ENCODE measurements around the gene TRIM54. TPM values are rescaled to one million over a fixed set of nuclear protein-coding genes. Genes with fewer than 3 reads are reported as not detected.
"Not testable (repeated sequence)": the region's sequence is repeated elsewhere in the genome, so short reads cannot be mapped to it uniquely, and the experiment has no call there.

Gene TRIM54
- polyA plus RNA-seq, 1 donor from 2014 or later = not detected

GRCh38 chr2:27264753-27265535 is 17.3 kb upstream of the TRIM54 start:
- Mint-ChIP-seq H3K27ac (peak overlapping the region in 1 of 3 donors; percentile 22), H3K36me3 (no peaks in the 10 kb centered on the region), H3K4me1 (peaks cover 8 to 23% (median 13%) of the 10 kb centered on the region in 3 donors), H3K4me3 (peak overlapping the region; percentile 64 to 93 (median 85)), H3K27me3 (peaks cover 34% of the 10 kb centered on the region), H3K9me3 (peaks cover 0 to 2% (median 0%) of the 10 kb centered on the region in 3 donors)

DNA sequence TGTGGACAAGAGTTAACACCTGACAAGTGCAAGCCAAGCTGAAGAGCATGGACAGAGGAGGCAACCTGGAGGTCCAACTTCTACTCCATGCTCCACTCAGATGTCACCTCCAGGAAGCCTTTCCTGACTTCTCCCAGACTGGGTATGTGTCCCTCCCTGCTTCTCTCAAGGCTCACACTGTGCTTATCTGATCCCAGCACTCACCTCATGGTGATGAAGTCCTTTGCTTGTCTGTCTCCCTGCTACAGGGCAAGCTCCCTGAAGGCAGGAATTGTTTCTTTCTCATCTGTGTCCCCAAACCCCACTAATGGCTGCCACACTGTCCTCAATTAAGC is 16.7 kb upstream of the TRIM54 start:
- Mint-ChIP-seq H3K36me3 (no peaks in the 10 kb centered on the region), H3K4me3 (peak overlapping the region in 2 of 4 donors; percentile 65), H3K27ac (peak overlapping the region in 1 of 3 donors; percentile 22), H3K9me3 (peaks cover 0 to 2% (median 0%) of the 10 kb centered on the region in 3 donors), H3K4me1 (peaks cover 8 to 23% (median 13%) of the 10 kb centered on the region in 3 donors), H3K27me3 (peaks cover 33% of the 10 kb centered on the region)

DNA sequence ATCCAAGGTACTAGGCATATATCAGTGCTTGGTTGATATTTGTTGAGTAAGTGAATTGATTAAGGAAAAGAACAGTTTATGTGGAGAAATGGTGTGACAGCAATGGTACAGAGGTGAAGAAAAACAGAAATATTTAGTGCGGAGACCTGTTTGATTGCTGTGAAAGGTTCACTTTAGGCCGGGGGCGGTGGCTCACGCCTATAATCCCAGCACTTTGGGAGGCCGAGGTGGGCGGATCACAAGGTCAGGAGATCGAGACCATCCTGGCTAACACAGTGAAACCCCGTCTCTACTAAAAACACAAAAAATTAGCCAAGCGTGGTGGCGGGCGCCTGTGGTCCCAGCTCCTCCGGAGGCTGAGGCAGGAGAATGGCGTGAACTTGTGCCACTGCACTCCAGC is 13.9 kb upstream of the TRIM54 start:
- H3K4me1 Mint-ChIP-seq = peaks cover 6 to 14% (median 7%) of the 10 kb centered on the region in 3 donors
- H3K36me3 Mint-ChIP-seq, H3K27ac Mint-ChIP-seq, H3K4me3 Mint-ChIP-seq, H3K9me3 Mint-ChIP-seq: not testable (repeated sequence)
- H3K27me3 Mint-ChIP-seq = peaks cover 21% of the 10 kb centered on the region

GRCh38 chr2:27270131-27270530 is 12.1 kb upstream of the TRIM54 start:
- Mint-ChIP-seq H3K27ac (no peak overlapping the region), H3K9me3 (no peaks in the 10 kb centered on the region), H3K36me3 (no peaks in the 10 kb centered on the region), H3K4me1 (peaks cover 0 to 4% (median 3%) of the 10 kb centered on the region in 3 donors), H3K4me3 (no peak overlapping the region), H3K27me3 (peaks cover 8% of the 10 kb centered on the region)

- Mint-ChIP-seq H3K27ac (no peak overlapping the region), H3K36me3 (no peaks in the 10 kb centered on the region), H3K27me3 (peaks cover 8% of the 10 kb centered on the region), H3K9me3 (no peaks in the 10 kb centered on the region), H3K4me3 (no peak overlapping the region), H3K4me1 (no peaks in the 10 kb centered on the region)
Observed at GRCh38 chr2:27270670-27271069, 11.6 kb upstream of the TRIM54 start.

- Mint-ChIP-seq H3K9me3 (no peaks in the 10 kb centered on the region), H3K36me3 (no peaks in the 10 kb centered on the region), H3K27ac (no peak overlapping the region), H3K27me3 (peaks cover 11% of the 10 kb centered on the region), H3K4me1 (no peaks in the 10 kb centered on the region), H3K4me3 (no peak overlapping the region)
Observed at GRCh38 chr2:27271631-27272340, 10.4 kb upstream of the TRIM54 start.

DNA sequence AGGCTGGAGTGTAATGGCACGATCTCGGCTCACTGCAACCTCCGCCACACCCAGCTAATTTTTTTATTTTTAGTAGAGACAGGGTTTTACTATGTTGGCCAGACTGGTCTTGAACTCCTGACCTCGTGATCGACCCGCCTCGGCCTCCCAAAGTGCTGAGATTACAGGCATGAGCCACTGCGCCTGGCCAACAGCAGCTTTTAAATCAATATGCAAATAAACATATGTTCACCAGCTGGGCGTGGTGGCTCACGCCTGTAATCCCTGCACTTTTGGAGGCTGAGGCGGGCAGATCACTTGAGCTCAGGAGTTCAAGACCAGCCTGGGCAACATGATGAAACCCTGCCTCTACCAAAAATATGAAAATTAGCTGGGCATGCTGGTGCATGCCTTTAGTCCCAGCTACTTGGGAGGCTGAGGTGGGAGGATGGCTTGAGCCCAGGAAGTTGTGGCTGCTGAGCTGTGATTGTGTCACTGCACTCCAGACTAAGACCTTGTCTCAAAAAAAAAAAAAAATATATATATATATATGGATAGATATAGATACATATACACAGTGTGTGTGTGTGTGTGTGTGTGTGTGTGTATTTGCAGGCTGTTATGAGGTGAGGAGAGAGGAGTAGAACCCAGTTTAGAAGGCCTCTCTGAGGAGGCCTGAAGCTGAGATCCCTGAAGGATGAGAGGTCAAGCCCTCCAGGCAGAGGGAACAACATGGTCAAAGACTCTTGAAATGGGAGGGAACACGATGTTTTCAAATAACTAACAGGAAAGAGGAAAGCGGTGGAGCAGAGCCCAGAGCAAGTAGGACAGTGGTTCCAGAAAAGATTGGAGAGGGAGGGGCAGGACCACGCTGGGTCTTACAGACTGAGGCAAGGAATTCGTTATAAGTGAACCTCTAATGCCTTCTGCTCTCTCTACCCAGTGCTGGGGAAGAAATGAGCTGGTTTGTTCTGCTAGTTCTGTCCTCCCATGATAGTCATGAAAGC is 9.4 kb upstream of the TRIM54 start:
- H3K9me3 Mint-ChIP-seq, H3K4me3 Mint-ChIP-seq, H3K4me1 Mint-ChIP-seq, H3K36me3 Mint-ChIP-seq, H3K27ac Mint-ChIP-seq: not testable (repeated sequence)
- H3K27me3 Mint-ChIP-seq = peaks cover 11% of the 10 kb centered on the region

DNA sequence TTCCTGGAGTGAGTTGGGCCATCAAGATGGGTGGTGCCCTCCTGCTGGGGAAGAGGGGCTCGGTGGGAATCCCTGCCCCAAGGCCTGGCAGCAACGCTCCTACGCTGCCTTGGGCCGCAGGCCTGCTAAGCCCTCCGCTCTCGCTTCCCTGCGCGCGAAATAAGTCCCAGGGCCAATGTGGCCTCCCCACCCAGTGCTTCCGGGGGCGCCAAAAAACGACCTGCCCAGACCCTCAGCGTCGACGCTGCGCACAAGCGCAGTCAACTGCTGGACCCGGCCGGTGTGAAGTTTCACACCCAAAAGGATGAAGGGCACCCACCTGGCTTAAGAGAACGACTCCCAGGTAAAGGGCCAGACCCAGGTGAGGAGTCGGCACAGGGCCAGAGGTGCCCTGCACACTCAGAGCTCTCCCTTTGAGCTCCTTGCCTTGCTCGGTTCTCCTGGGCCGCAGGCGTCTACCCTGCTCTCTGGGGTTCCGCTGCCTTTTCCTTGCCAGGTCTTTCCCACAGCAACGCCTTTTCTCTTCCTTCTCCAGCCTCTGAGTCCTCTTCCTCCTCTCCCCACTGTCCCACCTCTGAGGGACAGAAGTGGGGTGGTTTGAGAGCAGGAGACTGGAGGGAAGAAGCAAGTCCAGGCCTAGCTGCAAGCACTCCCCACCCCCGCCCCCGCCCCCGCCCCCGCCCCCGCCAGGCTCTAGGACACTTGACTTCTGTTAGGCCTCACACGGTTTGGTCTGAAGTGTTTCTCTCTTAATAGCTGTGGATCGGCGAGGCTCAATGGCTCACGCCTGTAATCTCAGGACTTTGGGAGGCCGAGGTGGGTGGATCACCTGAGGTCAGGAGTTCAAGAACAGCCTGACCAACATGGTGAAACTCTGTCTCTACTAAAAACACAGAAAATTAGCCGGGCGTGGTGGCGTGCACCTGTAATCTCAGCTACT is 6.7 kb upstream of the TRIM54 start, which contains the start of gene DNAJC5G:
DNAJC5G (plus strand) TSS at position 223 of the 940 bp plus-strand sequence. CDS start 1,296 bp downstream, outside the sequence.
- Mint-ChIP-seq H3K36me3 (no peaks in the 10 kb centered on the region), H3K4me3 (no peak within 1 kb of the TSS), H3K4me1 (peaks cover 1 to 10% (median 7%) of the 10 kb centered on the region in 3 donors), H3K27me3 (peaks cover 5% of the 10 kb centered on the region), H3K9me3 (no peaks in the 10 kb centered on the region), H3K27ac (no peak within 1 kb of the TSS)

- Mint-ChIP-seq H3K4me1 (peaks cover 1 to 10% (median 7%) of the 10 kb centered on the region in 3 donors), H3K27ac (peak overlapping the region in 1 of 3 donors; percentile 75), H3K4me3 (no peak overlapping the region), H3K27me3 (peaks cover 12% of the 10 kb centered on the region), H3K36me3 (no peaks in the 10 kb centered on the region), H3K9me3 (no peaks in the 10 kb centered on the region)
Observed at GRCh38 chr2:27278010-27278409, 4.2 kb upstream of the TRIM54 start.

DNA sequence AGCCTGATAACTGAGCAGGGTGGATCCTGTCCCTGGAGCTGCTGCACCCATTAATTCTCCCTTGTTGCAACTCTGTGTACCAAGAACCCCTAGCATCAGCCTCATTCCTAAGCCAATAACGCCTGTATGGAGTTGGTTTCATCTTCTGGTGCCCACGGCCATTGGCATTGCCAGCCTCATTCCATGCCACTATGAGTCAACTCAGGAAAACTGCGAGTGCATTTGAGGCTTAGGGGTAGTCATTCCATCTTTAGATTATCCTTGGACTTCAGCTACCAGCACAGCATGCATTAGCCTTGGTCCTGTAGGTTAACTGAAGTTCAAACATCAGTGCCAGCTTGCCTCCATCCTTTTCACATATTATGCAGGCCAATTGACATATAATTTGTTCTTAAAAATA is 1.4 kb upstream of the TRIM54 start:
- Mint-ChIP-seq H3K4me3 (peak overlapping the region in 1 of 4 donors; percentile 17), H3K27me3 (peaks cover 13% of the 10 kb centered on the region), H3K4me1 (peaks cover 1 to 10% (median 7%) of the 10 kb centered on the region in 3 donors), H3K27ac (peak overlapping the region in 1 of 3 donors; percentile 63), H3K9me3 (no peaks in the 10 kb centered on the region), H3K36me3 (no peaks in the 10 kb centered on the region)

GRCh38 chr2:27281442-27281841 is 787 bp upstream of the TRIM54 start:
- H3K9me3 Mint-ChIP-seq = no peaks in the 10 kb centered on the region
- H3K27ac Mint-ChIP-seq = peak overlapping the region in 1 of 3 donors; percentile 63
- H3K4me3 Mint-ChIP-seq = no peak overlapping the region
- peaks cover 1 to 10% (median 7%) of the 10 kb centered on the region in 3 donors for H3K4me1 Mint-ChIP-seq
- H3K36me3 Mint-ChIP-seq = no peaks in the 10 kb centered on the region
- H3K27me3 Mint-ChIP-seq = peaks cover 11% of the 10 kb centered on the region

- Mint-ChIP-seq H3K4me3 (no peak overlapping the region), H3K27me3 (peaks cover 12% of the 10 kb centered on the region), H3K36me3 (no peaks in the 10 kb centered on the region), H3K27ac (no peak overlapping the region), H3K9me3 (no peaks in the 10 kb centered on the region), H3K4me1 (peaks cover 1 to 10% (median 7%) of the 10 kb centered on the region in 3 donors)
Observed at GRCh38 chr2:27282892-27283291, 663 bp downstream of the TRIM54 start.

GRCh38 chr2:27284996-27285395 is 2.8 kb downstream of the TRIM54 start:
- peaks cover 12% of the 10 kb centered on the region for H3K27me3 Mint-ChIP-seq
- no peak overlapping the region for H3K27ac Mint-ChIP-seq
- H3K9me3 Mint-ChIP-seq = no peaks in the 10 kb centered on the region
- H3K4me1 Mint-ChIP-seq = peaks cover under 1 to 2% (median under 1%) of the 10 kb centered on the region in 3 donors
- no peaks in the 10 kb centered on the region for H3K36me3 Mint-ChIP-seq
- H3K4me3 Mint-ChIP-seq = no peak overlapping the region

DNA sequence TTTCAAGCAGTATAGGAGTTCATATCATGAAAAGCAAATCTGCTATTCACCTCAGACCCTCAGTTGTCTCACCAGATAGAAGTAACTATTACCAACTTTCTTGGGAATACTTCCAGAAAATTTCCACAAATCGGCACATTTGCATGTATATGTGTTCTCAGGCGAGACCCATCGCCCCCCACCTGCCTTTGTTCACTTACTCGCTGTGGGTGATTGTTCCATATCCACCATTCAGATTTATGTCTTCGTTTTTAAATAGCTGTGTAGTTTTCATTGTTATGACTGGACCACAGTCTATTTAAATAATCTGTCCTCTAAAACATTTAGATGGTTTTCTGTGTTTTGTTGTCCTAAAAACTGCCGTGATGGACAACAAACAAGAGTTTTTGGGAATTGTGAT is 3.3 kb downstream of the TRIM54 start:
- Mint-ChIP-seq H3K36me3 (no peaks in the 10 kb centered on the region), H3K9me3 (no peaks in the 10 kb centered on the region), H3K4me3 (no peak overlapping the region), H3K27me3 (peaks cover 12% of the 10 kb centered on the region), H3K4me1 (no peaks in the 10 kb centered on the region), H3K27ac (no peak overlapping the region)
